Measurements from ENCODE around the gene PPP1R9B. TPM values are rescaled to one million over a fixed set of nuclear protein-coding genes. Genes with fewer than 3 reads are reported as not detected.

Gene PPP1R9B
- total RNA-seq, 1 donor from 2014 or later: 19.7 TPM

DNA sequence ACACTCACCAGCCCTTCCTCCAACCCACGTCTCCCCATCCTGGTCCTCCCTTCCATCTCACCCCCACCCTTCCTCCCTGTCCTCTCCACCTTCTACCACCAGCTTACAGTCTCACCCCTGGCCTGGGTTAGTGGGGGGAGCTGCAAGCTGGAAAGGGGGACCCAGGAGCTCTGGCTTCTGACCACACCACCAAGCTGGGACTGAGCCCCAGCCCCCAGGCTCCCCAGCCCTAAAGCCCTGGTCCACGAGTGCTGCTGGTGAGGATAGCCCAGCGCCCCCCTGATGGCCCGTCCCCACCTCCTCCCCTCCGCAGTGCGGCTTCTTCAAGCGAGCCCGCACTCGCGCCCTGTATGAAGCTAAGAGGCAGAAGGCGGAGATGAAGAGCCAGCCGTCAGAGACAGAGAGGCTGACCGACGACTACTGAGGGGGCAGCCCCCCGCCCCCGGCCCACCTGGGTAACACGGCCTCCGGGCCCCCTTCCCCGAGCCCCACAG, 62.5 kb downstream of the PPP1R9B start:
- no peak for DNase-seq

DNA sequence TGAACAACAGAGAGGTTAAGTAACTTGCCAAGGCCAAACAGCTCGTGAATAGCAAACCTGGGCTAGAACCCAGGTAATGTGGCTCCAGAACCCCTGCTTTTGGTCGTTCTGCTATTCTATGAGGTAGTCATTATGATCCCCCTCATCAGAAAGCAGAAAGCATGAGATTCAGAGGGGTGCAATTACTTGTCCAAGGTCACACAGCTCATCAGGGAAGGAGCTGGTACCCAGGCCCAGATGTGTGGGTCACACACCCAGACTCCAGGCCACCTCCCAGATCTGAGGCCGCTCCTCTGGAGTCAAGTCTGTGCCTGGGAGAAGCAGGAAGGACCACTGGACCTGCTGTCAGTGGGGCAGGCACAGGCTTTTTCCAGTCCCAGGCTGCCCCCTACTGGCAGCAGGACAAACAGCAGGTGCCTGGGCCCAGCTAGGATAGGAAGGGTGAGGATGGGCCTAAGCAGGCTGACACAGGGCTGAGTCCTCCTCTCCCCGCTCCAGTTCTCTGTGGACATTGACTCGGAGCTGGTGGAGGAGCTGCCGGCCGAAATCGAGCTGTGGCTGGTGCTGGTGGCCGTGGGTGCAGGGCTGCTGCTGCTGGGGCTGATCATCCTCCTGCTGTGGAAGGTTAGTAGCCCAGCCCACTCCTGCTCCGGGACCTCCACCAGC, 63.1 kb downstream of the PPP1R9B start:
- peak; percentile 36 for DNase-seq

Other genes starting within 250 kb of the PPP1R9B start
- 2.3 TPM for gene DLX4, start 181.5 kb downstream of the PPP1R9B start, total RNA-seq
- 20.3 TPM for gene DLX3, start 155.5 kb downstream of the PPP1R9B start, total RNA-seq
- gene ITGA3, start 94.6 kb downstream of the PPP1R9B start, total RNA-seq: 37.2 TPM
- gene PDK2, start 55.3 kb downstream of the PPP1R9B start, total RNA-seq: 10.3 TPM
- gene SAMD14, start 20.5 kb downstream of the PPP1R9B start, total RNA-seq: 1.4 TPM
- gene SGCA, start 15.3 kb upstream of the PPP1R9B start, total RNA-seq: 14.6 TPM
- gene COL1A1, start 51.0 kb upstream of the PPP1R9B start, total RNA-seq: 5,022 TPM
- 0.20 TPM for gene TMEM92, start 123.8 kb upstream of the PPP1R9B start, total RNA-seq
- gene XYLT2, start 195.4 kb upstream of the PPP1R9B start, total RNA-seq: 17.7 TPM
- 42.3 TPM for gene MRPL27, start 222.5 kb upstream of the PPP1R9B start, total RNA-seq
- gene EME1, start 222.6 kb upstream of the PPP1R9B start, total RNA-seq: 3.6 TPM
- gene LRRC59, start 246.8 kb upstream of the PPP1R9B start, total RNA-seq: 44.6 TPM